ENCODE data around the gene SPRING1. TPM values are rescaled to one million over a fixed set of nuclear protein-coding genes. Genes with fewer than 3 reads are reported as not detected.

SPRING1 gene, protein sequence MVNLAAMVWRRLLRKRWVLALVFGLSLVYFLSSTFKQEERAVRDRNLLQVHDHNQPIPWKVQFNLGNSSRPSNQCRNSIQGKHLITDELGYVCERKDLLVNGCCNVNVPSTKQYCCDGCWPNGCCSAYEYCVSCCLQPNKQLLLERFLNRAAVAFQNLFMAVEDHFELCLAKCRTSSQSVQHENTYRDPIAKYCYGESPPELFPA
- total RNA-seq, result 1 to 10 TPM; 6.3 to 9.9 (median 7.9) TPM
- polyA plus RNA-seq, result 10 to 100 TPM in 1 of 3 donors, 1 to 10 TPM in 2; 4.1 to 10.6 (median 8.4) TPM
- long read RNA-seq, donor 1, full-length matches to known transcripts, result 2 of 8 reads
- long read RNA-seq, donor 1, partial matches to known transcripts, result 1 of 8 reads
- long read RNA-seq, donor 1, other reads (novel, unspliced or antisense), result 5 of 8 reads
- long read RNA-seq, donor 2, full-length matches to known transcripts, result 8 of 13 reads
- long read RNA-seq, donor 2, partial matches to known transcripts, result 0 of 13 reads
- long read RNA-seq, donor 2, other reads (novel, unspliced or antisense), result 5 of 13 reads

DNA sequence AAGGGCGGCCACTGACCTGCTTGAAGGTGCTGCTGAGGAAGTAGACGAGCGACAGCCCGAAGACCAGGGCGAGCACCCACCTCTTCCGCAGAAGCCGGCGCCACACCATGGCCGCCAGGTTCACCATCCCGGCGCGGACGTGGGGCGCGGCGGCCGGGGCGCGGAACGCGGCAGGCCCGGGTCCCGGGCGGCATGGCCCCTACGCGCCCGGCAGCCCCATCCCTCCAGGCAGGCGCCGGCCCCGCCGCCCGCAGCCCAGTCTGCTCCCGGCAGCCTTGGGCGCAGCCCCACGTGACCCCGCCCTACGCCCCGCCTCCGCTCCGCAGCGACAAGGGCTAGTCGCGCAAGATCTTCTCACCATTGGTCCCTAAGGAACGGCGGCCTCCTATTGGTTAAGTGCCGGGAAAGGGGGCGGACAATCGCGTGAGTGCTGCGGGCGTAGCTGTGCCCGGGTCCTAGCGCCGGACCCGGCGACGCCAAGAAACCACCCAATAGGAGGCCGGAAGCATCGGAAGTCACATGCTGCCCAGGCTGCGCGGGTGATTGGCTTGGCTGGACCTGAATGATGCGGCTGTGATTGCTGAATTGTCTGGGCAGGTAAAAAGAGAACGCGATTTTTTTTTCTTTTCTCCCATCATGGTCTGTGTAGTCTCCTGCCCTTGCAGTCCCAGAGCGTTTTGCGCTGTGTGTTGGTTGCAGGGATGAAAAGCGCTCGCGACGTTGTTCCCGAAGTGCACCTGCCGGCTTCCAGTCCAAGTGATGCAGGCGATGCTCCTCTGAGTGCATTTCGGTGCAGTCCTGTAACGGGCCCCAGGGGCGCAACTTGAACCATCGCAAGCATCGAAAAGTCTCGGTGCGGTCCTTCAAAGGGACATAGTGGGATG is at the start of gene SPRING1, which contains the start of gene RNFT2:
SPRING1 (minus strand) TSS at position 296 of the 884 bp plus-strand sequence; CDS start at position 127, 169 bp downstream.
RNFT2 (plus strand) TSS at position 542 of the 884 bp plus-strand sequence. CDS start 2,183 bp downstream, outside the sequence.
- peaks cover 13% of the 10 kb centered on the region for H3K4me1 ChIP-seq
- H3K9me3 ChIP-seq, result no peaks in the 10 kb centered on the region
- TF ChIP-seq, protein P1, sequence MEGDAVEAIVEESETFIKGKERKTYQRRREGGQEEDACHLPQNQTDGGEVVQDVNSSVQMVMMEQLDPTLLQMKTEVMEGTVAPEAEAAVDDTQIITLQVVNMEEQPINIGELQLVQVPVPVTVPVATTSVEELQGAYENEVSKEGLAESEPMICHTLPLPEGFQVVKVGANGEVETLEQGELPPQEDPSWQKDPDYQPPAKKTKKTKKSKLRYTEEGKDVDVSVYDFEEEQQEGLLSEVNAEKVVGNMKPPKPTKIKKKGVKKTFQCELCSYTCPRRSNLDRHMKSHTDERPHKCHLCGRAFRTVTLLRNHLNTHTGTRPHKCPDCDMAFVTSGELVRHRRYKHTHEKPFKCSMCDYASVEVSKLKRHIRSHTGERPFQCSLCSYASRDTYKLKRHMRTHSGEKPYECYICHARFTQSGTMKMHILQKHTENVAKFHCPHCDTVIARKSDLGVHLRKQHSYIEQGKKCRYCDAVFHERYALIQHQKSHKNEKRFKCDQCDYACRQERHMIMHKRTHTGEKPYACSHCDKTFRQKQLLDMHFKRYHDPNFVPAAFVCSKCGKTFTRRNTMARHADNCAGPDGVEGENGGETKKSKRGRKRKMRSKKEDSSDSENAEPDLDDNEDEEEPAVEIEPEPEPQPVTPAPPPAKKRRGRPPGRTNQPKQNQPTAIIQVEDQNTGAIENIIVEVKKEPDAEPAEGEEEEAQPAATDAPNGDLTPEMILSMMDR (IDR thresholded peaks at IDR 0.05), result no peak
- peak; percentile 99 for DNase-seq
- peaks cover 0 to 26% of the 10 kb centered on the region in 2 donors for H3K36me3 ChIP-seq (ENCODE audit: insufficient read depth in 1 of 2, low read depth in 1 of 2)
- H3K27ac ChIP-seq, result peak within 1 kb of the TSS; percentile 78
- intact Hi-C loops (cut with DNase I), result loop anchor here (2.0 to 5.0 kb wide), 2 partner anchors 79 to 83 kb away; no protein-coding TSS in a partner anchor
- peak; percentile 100 for ATAC-seq
- 0 to 1% (median 1%) methylated on average over 53 to 80 of the region's 80 CpGs for WGBS, 3 donors
- peak within 1 kb of the TSS; percentile 86 for H3K4me3 ChIP-seq
- H3K27me3 ChIP-seq (ENCODE audit: insufficient read depth in 3 of 3, low read length in 2 of 3), result no peaks in the 10 kb centered on the region

DNA sequence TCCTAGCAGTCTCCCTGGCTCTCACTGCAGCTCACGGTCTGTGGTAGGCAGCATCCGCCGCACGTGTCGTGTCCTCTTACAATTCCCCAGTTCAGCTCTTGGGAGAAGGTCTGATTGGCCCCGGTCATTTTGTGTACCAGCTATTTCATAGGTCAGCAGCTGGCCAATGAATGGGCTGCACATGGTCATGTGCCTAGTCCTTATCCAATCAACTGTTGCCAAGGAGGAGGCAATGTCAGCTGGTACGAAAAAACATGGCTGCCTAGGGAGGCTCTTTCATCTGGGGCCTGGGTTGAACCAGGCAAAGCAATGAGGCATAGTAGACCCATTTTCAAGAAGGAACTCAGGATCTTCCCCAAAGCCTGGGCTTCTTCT is 46.4 kb upstream of the SPRING1 start:
- intact Hi-C loops (cut with DNase I), result no loop called here
- H3K4me3 ChIP-seq, result no peak overlapping the region
- TF ChIP-seq, protein P1 (IDR thresholded peaks at IDR 0.05), result no peak
- H3K27me3 ChIP-seq (ENCODE audit: insufficient read depth in 3 of 3, low read length in 2 of 3), result no peaks in the 10 kb centered on the region
- no peak overlapping the region for H3K27ac ChIP-seq
- ATAC-seq, result no peak
- H3K36me3 ChIP-seq (ENCODE audit: insufficient read depth in 1 of 2, low read depth in 1 of 2), result no peaks in the 10 kb centered on the region
- 92 to 94% (median 93%) methylated on average over 7 of the region's 7 CpGs for WGBS, 3 donors
- H3K4me1 ChIP-seq, result no peaks in the 10 kb centered on the region
- DNase-seq, result no peak
- H3K9me3 ChIP-seq, result no peaks in the 10 kb centered on the region

DNA sequence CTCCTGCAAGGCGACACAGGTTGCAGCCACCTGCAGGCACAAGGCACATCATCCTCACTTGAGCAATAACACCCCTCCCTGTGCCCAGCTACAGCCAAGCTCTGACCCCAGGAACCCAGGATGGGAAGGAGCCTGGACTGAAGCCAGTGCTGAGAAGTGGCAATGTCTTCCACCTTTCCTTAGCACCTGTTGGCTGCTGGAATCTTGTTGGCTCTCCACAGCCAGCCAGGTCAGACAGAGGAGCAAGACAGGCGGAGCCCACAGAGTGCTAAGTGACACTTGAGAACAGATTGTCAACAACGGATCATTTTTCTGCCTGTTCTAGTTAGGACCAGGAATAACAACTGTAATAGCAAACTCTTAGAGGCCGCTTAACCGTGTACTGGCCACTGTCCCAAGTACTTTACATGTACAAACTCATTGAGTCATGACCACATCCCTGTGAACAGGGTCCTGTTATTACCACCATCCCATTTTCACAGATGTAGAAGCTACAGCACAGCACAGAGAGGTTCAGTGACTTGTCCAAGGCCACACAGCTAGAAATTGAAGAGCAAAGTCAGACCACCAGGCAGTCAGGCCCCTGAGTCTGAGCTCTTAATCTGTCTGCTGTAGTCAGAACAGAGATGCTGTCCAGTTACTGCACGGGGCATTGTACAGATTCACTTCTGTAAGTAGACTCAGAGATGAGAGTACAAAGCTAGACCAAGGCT is 45.8 kb upstream of the SPRING1 start:
- H3K36me3 ChIP-seq (ENCODE audit: insufficient read depth in 1 of 2, low read depth in 1 of 2), result no peaks in the 10 kb centered on the region
- TF ChIP-seq, protein P1 (IDR thresholded peaks at IDR 0.05), result no peak
- intact Hi-C loops (cut with DNase I), result no loop called here
- H3K4me1 ChIP-seq, result no peaks in the 10 kb centered on the region
- H3K9me3 ChIP-seq, result no peaks in the 10 kb centered on the region
- H3K27me3 ChIP-seq (ENCODE audit: insufficient read depth in 3 of 3, low read length in 2 of 3), result no peaks in the 10 kb centered on the region
- WGBS, 3 donors, result 61 to 77% (median 65%) methylated on average over 6 of the region's 6 CpGs
- no peak overlapping the region for H3K27ac ChIP-seq
- DNase-seq (no peak), ATAC-seq (peak in 1 of 4 donors; percentile 59)
- no peak overlapping the region for H3K4me3 ChIP-seq

DNA sequence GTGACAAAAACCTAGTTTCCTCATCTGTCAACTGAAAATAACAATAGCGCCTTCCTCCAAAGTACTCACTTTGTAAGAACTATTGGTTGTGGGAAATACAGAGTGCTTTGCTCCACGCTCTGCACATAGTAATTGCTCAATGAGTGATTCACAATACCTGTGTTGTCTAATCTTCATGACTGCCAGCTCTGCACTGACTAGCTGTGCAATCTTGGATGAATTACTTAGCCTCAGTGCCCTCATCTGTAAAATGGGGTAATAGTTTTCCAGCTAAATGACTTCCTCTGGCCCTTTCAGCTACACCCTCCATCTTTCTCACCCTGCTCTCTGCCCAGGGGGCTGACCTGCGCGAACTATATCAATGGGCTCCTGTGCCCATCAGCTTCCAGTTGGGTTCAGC is 43.1 kb upstream of the SPRING1 start:
- intact Hi-C loops (cut with DNase I), result no loop called here
- 74 to 88% (median 75%) methylated on average over 4 of the region's 4 CpGs for WGBS, 3 donors
- H3K4me3 ChIP-seq, result no peak overlapping the region

More for the DNA sequence above, 43.1 kb upstream of the SPRING1 start:
- ATAC-seq, result no peak
- TF ChIP-seq, protein P1 (IDR thresholded peaks at IDR 0.05), result no peak
- no peak overlapping the region for H3K27ac ChIP-seq
- H3K4me1 ChIP-seq, result no peaks in the 10 kb centered on the region
- no peak for DNase-seq
- H3K9me3 ChIP-seq, result no peaks in the 10 kb centered on the region
- H3K27me3 ChIP-seq (ENCODE audit: insufficient read depth in 3 of 3, low read length in 2 of 3), result no peaks in the 10 kb centered on the region
- no peaks in the 10 kb centered on the region for H3K36me3 ChIP-seq (ENCODE audit: insufficient read depth in 1 of 2, low read depth in 1 of 2)

Data from psoas muscle (tissue), 8 donors.